Activated B cell treated with CpG ODN at 0.5 μM for 24 hours (primary cell): ENCODE results near the gene TLR2. TPM values are rescaled to one million over a fixed set of nuclear protein-coding genes. Genes with fewer than 3 reads are reported as not detected.

ENCODE experiments used
- ATAC-seq: fragments of 200-7000 bp; cut with Tn5 transposase; one replicate; pipeline ENCODE4 v1.10.0; 2021; ENCODE audit warnings: low read depth, mild to moderate bottlenecking, moderate library complexity
- CTCF ChIA-PET: fragments of 350-600 bp; sonication (Branson Sonifier 250); formaldehyde crosslinking; loops from one replicate; lab custom pipeline; 2021; ENCODE audit warnings: antibody characterized with exemption; lab: Charles Lee
- POLR2A ChIA-PET: fragments of 350-600 bp; sonication (Branson Sonifier 250); formaldehyde crosslinking; loops from one replicate; lab custom pipeline; 2021; ENCODE audit warnings: antibody characterized with exemption; lab: Charles Lee
- DNase-seq: peaks from one replicate; pipeline ENCODE4 v3.0.0; 2022
- H3K27ac Mint-ChIP-seq: one replicate; pipeline ENCODE4 v1.8.0; 2020; ENCODE audit warnings: mixed read lengths
- H3K27me3 Mint-ChIP-seq: one replicate; pipeline ENCODE4 v1.8.0; 2021; ENCODE audit warnings: mixed read lengths
- H3K36me3 Mint-ChIP-seq: one replicate; pipeline ENCODE4 v1.8.0; 2021; ENCODE audit warnings: low read depth, mixed read lengths
- H3K4me1 Mint-ChIP-seq: one replicate; pipeline ENCODE4 v1.8.0; 2021; ENCODE audit warnings: mixed read lengths
- H3K4me3 Mint-ChIP-seq: one replicate; pipeline ENCODE4 v1.8.0; 2020; ENCODE audit warnings: mild to moderate bottlenecking, mixed read lengths
- H3K9me3 Mint-ChIP-seq: one replicate; pipeline ENCODE4 v1.8.0; 2020; ENCODE audit warnings: mixed read lengths
- CTCF ChIP-seq: fragments of 200-600 bp; IDR thresholded peaks from one replicate; pipeline ENCODE4 v1.8.0; 2022; ENCODE audit warnings: antibody characterized with exemption, mild to moderate bottlenecking
- intact Hi-C: fragments of 100-400 bp; cut with micrococcal nuclease; formaldehyde crosslinking; loops from one replicate; pipeline ENCODE4 v1.15.1; 2024
- total RNA-seq: library from RNA; stranded (reverse); gene quantifications from 2 replicates; pipeline ENCODE4 v1.2.3, GENCODE V29; 2022

The TLR2 gene
- total RNA-seq, 1 donor from 2014 or later = 4.3 TPM

GRCh38 chr4:153728660-153729059, 44.6 kb downstream of the TLR2 start:
- H3K9me3 Mint-ChIP-seq = no peaks in the 10 kb centered on the region
- ChIA-PET POLR2A (no interaction called here), CTCF (interaction anchor here (0.9 kb wide), 1 partner anchor 21 kb away, joined by 3 read pairs; no protein-coding TSS in a partner anchor)
- TF ChIP-seq CTCF = no peak
- no peaks in the 10 kb centered on the region for H3K36me3 Mint-ChIP-seq
- H3K27ac Mint-ChIP-seq = peak overlapping the region; percentile 50
- DNase-seq (no peak), ATAC-seq (peak; percentile 86)
- H3K27me3 Mint-ChIP-seq = no peaks in the 10 kb centered on the region
- peaks cover 52% of the 10 kb centered on the region for H3K4me1 Mint-ChIP-seq
- peak overlapping the region; percentile 19 for H3K4me3 Mint-ChIP-seq
- intact Hi-C loops = loop anchor here (1.0 kb wide), 1 partner anchor 44 kb away; the partner anchor contains the start of gene TLR2

- CTCF ChIA-PET = no interaction called here
- no peak for ATAC-seq
- Mint-ChIP-seq H3K4me3 (no peak overlapping the region), H3K27ac (no peak overlapping the region), H3K4me1 (peaks cover 51% of the 10 kb centered on the region), H3K27me3 (no peaks in the 10 kb centered on the region), H3K9me3 (no peaks in the 10 kb centered on the region), H3K36me3 (no peaks in the 10 kb centered on the region)
- no peak for DNase-seq
- POLR2A ChIA-PET = interaction anchor here (0.7 kb wide), 1 partner anchor 1055 kb away, joined by 4 read pairs; no protein-coding TSS in a partner anchor
- intact Hi-C loops = no loop called here
- no peak for TF ChIP-seq CTCF
Observed at GRCh38 chr4:153729895-153730294, 45.8 kb downstream of the TLR2 start.

- no peak for TF ChIP-seq CTCF
- H3K27ac Mint-ChIP-seq = no peak overlapping the region
- ATAC-seq = no peak
- intact Hi-C loops = no loop called here
- peaks cover 43% of the 10 kb centered on the region for H3K4me1 Mint-ChIP-seq
- no peaks in the 10 kb centered on the region for H3K9me3 Mint-ChIP-seq
- CTCF ChIA-PET = no interaction called here
- H3K36me3 Mint-ChIP-seq = no peaks in the 10 kb centered on the region
- no peak overlapping the region for H3K4me3 Mint-ChIP-seq
- POLR2A ChIA-PET = interaction anchor here (0.6 kb wide), 1 partner anchor 821 kb away, joined by 3 read pairs; no protein-coding TSS in a partner anchor
- H3K27me3 Mint-ChIP-seq = no peaks in the 10 kb centered on the region
- no peak for DNase-seq
Observed at GRCh38 chr4:153731239-153731638, 47.2 kb downstream of the TLR2 start.

GRCh38 chr4:153733751-153734448, 49.8 kb downstream of the TLR2 start:
- ATAC-seq = no peak
- ChIA-PET POLR2A (interaction anchor here (0.7 kb wide), 1 partner anchor 387 kb away, joined by 13 read pairs; no protein-coding TSS in a partner anchor), CTCF (no interaction called here)
- no peaks in the 10 kb centered on the region for H3K27me3 Mint-ChIP-seq
- H3K36me3 Mint-ChIP-seq = no peaks in the 10 kb centered on the region
- intact Hi-C loops = no loop called here
- peaks cover 16% of the 10 kb centered on the region for H3K4me1 Mint-ChIP-seq
- TF ChIP-seq CTCF = no peak
- no peaks in the 10 kb centered on the region for H3K9me3 Mint-ChIP-seq
- no peak overlapping the region for H3K27ac Mint-ChIP-seq
- no peak overlapping the region for H3K4me3 Mint-ChIP-seq
- no peak for DNase-seq

- Mint-ChIP-seq H3K4me3 (no peak overlapping the region), H3K27me3 (no peaks in the 10 kb centered on the region), H3K36me3 (no peaks in the 10 kb centered on the region), H3K27ac (no peak overlapping the region), H3K4me1 (no peaks in the 10 kb centered on the region), H3K9me3 (peaks cover 5% of the 10 kb centered on the region)
- no peak for TF ChIP-seq CTCF
- intact Hi-C loops = no loop called here
- no peak for ATAC-seq
- CTCF ChIA-PET = no interaction called here
- POLR2A ChIA-PET = no interaction called here
- no peak for DNase-seq
Observed at GRCh38 chr4:153735906-153736461, 51.9 kb downstream of the TLR2 start.
